Fibroblast of lung (primary cell): ENCODE results near the gene SLC24A3.

Source experiments
- CTCF ChIP-seq, 2 donors: IDR thresholded peaks in 1 of 2; conservative IDR thresholded peaks in 1 of 2; 1 replicate in 1 of 2; 2 replicates in 1 of 2; pipeline ENCODE4 v1.5.1; 2011 to 2012; ENCODE audit warnings: low read length in 2 of 2, control low read depth in 1 of 2, inconsistent platforms in 1 of 2, low read depth in 1 of 2, mild to moderate bottlenecking in 1 of 2
- EZH2 ChIP-seq: IDR thresholded peaks from 2 replicates; pipeline ENCODE4 v1.5.1; 2012; ENCODE audit warnings: low read length, control low read depth, mild to moderate bottlenecking; ENCODE audit errors: missing control alignments

- TF ChIP-seq CTCF (conservative IDR thresholded peaks at IDR 0.05 in 1 of 2, IDR thresholded peaks at IDR 0.05 in 1 of 2; ENCODE audit: low read depth in 1 of 2, low read length in 2 of 2) (no peak), EZH2 (no peak)
Measured at GRCh38 chr20:19252451-19253120, 40.1 kb downstream of the SLC24A3 start.
